Skin of body (tissue), 2 donors: Measurements from ENCODE around the gene CFAP99. TPM values are rescaled to one million over a fixed set of nuclear protein-coding genes. Genes with fewer than 3 reads are reported as not detected.

Experiments
- DNase-seq: peaks from one replicate; lab custom pipeline; 2025; lab: John Stamatoyannopoulos, UW
- total RNA-seq: library from RNA; depleted of rRNA; stranded (reverse); fragments of >200 nt; gene quantifications from one replicate; pipeline ENCODE4 v1.2.3, GENCODE V29; 2014

Gene CFAP99
- total RNA-seq, 1 donor from 2014 or later = not detected

DNA sequence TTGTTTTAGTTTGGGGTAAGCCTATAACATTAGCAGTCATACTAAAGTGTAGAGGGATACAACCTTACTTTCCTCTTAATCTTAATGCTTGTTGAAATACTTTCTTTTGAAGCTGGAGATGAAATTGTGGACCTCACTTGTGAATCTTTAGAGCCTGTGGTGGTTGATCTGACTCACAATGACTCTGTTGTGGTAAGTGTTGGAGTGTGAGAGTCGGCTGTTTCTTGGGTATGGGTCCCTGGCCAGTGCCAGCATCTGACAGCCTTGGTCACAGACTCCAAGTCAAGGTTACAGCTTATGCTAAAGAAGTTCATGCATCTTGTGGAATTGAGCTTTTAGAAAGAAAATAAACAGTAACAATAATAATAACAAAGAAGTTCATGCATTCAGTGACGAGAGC, 81.8 kb downstream of the CFAP99 start:
- DNase-seq = no peak

DNA sequence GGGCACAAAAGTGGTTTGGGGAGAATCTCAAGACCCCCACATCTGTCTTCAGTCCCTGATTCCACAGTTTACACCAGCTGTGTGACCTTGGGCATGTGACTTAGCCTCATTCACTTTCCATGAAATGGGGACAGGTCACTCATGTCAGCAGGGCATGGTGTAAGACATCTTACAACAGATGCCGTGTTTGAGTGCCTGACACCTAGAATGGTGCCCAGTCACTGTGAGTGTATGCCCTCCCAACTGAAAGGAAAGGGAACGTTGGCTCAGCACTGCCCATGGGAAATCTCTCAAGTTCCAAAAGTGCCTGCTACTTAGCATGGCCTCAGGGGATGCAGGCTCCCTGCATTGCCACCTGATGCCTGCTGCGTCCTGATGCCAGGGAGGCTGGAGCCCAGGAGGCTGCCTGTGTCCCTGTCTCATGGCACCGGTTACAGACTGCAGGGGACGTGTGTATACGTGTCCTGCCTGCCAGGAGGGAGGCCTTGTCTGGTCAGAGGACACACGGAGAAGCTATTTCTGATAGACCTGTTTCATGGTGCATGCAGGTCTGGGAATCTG, 82.4 kb downstream of the CFAP99 start:
- DNase-seq = no peak

DNA sequence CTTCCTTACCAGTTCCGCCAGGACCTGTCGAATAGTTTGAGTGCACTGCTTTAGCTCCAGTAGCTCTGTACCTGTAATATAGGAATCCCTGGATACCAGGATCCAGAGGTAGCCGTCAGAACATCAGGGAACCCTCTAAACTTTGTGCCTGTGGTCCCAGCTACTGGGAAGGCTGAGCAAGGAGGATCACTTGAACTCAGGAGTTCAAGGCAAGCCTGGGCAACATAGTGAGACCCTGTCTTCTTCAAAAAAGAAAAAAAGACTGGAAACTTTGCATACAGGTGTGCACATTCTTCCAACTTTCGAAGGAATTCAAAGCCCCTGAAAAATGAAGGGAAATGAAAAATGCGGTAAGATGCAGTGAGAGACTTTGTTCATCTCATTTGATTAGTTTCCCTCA, 85.1 kb downstream of the CFAP99 start:
- DNase-seq = no peak

DNA sequence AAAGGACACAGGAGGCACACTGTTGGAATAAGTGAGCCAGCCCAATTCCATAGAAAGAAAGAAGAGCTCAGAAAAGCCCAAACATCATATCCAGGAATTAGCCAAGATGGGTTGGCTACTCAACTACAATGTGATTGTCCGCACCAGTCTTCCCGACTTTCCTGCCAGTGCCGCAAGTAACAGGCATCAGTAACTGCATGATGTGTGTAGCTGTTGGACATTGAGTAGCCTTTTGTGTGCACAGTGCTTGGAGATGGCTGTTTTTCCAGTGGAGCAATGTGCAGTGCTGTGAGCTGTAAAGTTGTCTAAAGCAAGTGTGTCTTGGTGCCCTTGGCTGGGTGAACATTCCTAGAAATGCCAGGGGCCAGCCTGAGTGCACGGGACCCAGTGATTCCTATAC, 88.5 kb downstream of the CFAP99 start:
- no peak for DNase-seq

DNA sequence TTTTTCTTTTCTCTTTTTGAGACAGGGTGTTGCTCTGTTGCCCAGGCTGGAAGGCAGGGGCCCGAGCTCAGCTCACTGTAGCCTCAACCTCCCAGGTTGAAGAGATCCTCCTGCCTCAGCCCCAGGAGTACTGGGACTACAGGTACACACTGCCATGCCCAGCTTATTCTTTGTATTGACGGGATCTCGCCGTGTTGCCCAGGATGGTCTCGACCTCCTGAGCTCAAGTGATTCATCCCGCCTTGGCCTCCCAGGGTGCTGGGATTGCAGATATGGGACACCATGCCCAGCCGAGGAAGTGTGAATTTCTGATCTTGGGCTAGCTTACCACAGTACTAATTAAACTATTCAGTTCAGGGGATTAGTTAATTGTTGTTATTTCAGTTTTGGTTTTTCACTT, 89.1 kb downstream of the CFAP99 start:
- no peak for DNase-seq

DNA sequence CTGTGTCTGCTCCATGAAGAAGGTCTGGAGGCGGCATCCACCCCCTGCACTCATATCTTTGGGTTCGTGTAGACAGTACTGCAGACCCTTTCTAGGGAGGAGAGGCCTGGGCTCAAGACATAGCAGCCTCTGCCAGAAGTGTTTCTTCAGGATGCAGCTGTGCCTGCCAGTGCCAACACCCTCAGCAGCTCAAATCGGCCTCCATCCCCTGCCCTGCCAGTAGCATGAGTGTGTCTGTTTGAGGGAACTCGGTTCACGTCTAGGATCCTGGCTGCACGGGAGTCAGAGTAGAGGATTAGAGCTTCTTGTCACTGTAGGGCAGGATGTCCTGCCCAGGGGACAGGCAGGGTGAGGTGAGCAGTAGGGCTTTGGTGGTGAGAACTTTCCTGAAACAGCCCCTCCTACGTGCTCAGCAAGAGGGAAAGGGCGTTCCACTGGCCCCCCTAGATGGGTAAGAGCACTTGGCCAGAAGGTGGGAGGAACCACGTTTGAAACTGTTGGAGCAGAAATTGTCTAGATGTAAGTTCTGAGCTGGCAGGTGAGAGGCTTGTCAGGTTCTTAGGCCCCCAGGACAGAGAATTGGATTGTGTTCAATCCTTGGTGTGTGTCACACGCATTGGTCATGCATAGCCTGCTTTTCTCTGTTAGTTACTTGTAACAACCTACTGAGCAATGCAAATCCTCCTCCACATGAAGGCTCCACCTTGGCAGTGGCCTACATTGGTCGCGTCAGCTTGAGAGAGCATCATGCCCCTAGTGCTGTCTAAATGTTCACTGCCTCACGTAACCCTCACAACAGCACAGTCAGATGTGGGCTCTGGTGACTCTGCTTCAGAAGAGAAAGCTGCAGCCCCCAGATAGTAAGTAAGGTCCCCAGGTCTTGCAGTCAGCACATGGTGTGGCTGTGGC, 91.8 kb downstream of the CFAP99 start:
- no peak for DNase-seq

GRCh38 chr4:2511645-2512131, 92.9 kb downstream of the CFAP99 start:
- DNase-seq = no peak

Other genes with a start within 250 kb of the CFAP99 start
- 14.5 TPM for gene HAUS3, start 176.8 kb upstream of the CFAP99 start, total RNA-seq
- 4.2 TPM for gene POLN, start 176.8 kb upstream of the CFAP99 start, total RNA-seq
- gene MXD4, start 156.8 kb upstream of the CFAP99 start, total RNA-seq = 17.0 TPM
- gene ZFYVE28, start 310 bp upstream of the CFAP99 start, total RNA-seq = 5.1 TPM
- 44.1 TPM for gene RNF4, start 50.2 kb downstream of the CFAP99 start, total RNA-seq
- 19.3 TPM for gene FAM193A, start 117.7 kb downstream of the CFAP99 start, total RNA-seq